Ammon's horn (tissue), 1 donor: ENCODE data around the gene PTPRN2.

Experiments
- DNase-seq: peaks from one replicate; pipeline ENCODE4 v3.0.0-alpha.2; 2016; ENCODE audit warnings: low spot score

Gene PTPRN2

GRCh38 chr7:157521061-157521731 lies 1066.4 kb downstream of the PTPRN2 start:
- no peak for DNase-seq

- DNase-seq, result no peak
These were observed 1067.4 kb downstream of the PTPRN2 start for GRCh38 chr7:157520249-157520648.

GRCh38 chr7:157519798-157520244 lies 1067.8 kb downstream of the PTPRN2 start:
- DNase-seq, result no peak

- no peak for DNase-seq
These were observed 1068.4 kb downstream of the PTPRN2 start for GRCh38 chr7:157519246-157519645.

- no peak for DNase-seq
These were observed 1069.0 kb downstream of the PTPRN2 start for GRCh38 chr7:157518514-157519175.

GRCh38 chr7:157517782-157518513 lies 1069.7 kb downstream of the PTPRN2 start:
- DNase-seq, result no peak

GRCh38 chr7:157516911-157517781 lies 1070.5 kb downstream of the PTPRN2 start:
- no peak for DNase-seq

GRCh38 chr7:157516311-157516710 lies 1071.3 kb downstream of the PTPRN2 start:
- no peak for DNase-seq

- DNase-seq, result no peak
These were observed 1072.1 kb downstream of the PTPRN2 start for GRCh38 chr7:157515342-157516041.

GRCh38 chr7:157514746-157515145 lies 1072.9 kb downstream of the PTPRN2 start:
- DNase-seq, result no peak

GRCh38 chr7:157514306-157514705 lies 1073.3 kb downstream of the PTPRN2 start:
- no peak for DNase-seq

- DNase-seq, result no peak
These were observed 1073.9 kb downstream of the PTPRN2 start for GRCh38 chr7:157513682-157514081.

GRCh38 chr7:157513162-157513621 lies 1074.4 kb downstream of the PTPRN2 start:
- DNase-seq, result no peak

- DNase-seq, result no peak
These were observed 1078.4 kb downstream of the PTPRN2 start for GRCh38 chr7:157509226-157509625.

- no peak for DNase-seq
These were observed 1079.1 kb downstream of the PTPRN2 start for GRCh38 chr7:157508477-157508881.

GRCh38 chr7:157507987-157508386 lies 1079.6 kb downstream of the PTPRN2 start:
- no peak for DNase-seq

GRCh38 chr7:157506268-157506667 lies 1081.4 kb downstream of the PTPRN2 start:
- no peak for DNase-seq

- DNase-seq, result no peak
These were observed 1082.0 kb downstream of the PTPRN2 start for GRCh38 chr7:157505646-157506045.

- DNase-seq, result no peak
These were observed 1084.4 kb downstream of the PTPRN2 start for GRCh38 chr7:157503229-157503628.

GRCh38 chr7:157502701-157503111 lies 1084.9 kb downstream of the PTPRN2 start:
- no peak for DNase-seq

- no peak for DNase-seq
These were observed 1086.0 kb downstream of the PTPRN2 start for GRCh38 chr7:157501581-157501980.
